GM10248 (cell line): ENCODE data around the gene IL22RA1.

Experiments
- CTCF ChIA-PET: fragments of 300-600 bp; sonication (Branson Sonifier 250); formaldehyde crosslinking; extraction: SDS; loops from one replicate; lab custom pipeline; 2021; ENCODE audit warnings: antibody characterized with exemption; lab: Yijun Ruan, JAX
- POLR2A ChIA-PET: fragments of 350-650 bp; sonication (Branson Sonifier 250); formaldehyde crosslinking; extraction: SDS; loops from one replicate; lab custom pipeline; 2020; ENCODE audit warnings: antibody characterized with exemption; lab: Yijun Ruan, JAX
- DNase-seq: peaks from one replicate; pipeline ENCODE4 v3.0.0; 2012; ENCODE audit errors: extremely low spot score
- CTCF ChIP-seq: IDR thresholded peaks from 2 replicates; pipeline ENCODE4 v1.5.1; 2012; ENCODE audit warnings: mild to moderate bottlenecking, low read depth; ENCODE audit errors: extremely low read depth, missing control alignments, control extremely low read depth

Gene IL22RA1

GRCh38 chr1:24107462-24108138, 35.3 kb downstream of the IL22RA1 start:
- CTCF ChIA-PET = no interaction called here
- TF ChIP-seq CTCF = no peak
- no peak for DNase-seq
- POLR2A ChIA-PET = no interaction called here

GRCh38 chr1:24105368-24106160, 37.4 kb downstream of the IL22RA1 start:
- no peak for DNase-seq
- ChIA-PET CTCF (interaction anchor here (2.5 kb wide), 1 partner anchor 45 kb away, joined by 8 read pairs; no protein-coding TSS in a partner anchor), POLR2A (interaction anchor here (0.6 kb wide), 1 partner anchor 50 kb away, joined by 3 read pairs; no protein-coding TSS in a partner anchor)
- no peak for TF ChIP-seq CTCF

GRCh38 chr1:24104854-24105253, 38.1 kb downstream of the IL22RA1 start:
- POLR2A ChIA-PET = interaction anchor here (0.6 kb wide), 1 partner anchor 50 kb away, joined by 3 read pairs; no protein-coding TSS in a partner anchor
- CTCF ChIA-PET = interaction anchor here (2.5 kb wide), 1 partner anchor 45 kb away, joined by 8 read pairs; no protein-coding TSS in a partner anchor
- no peak for DNase-seq
- TF ChIP-seq CTCF = no peak

GRCh38 chr1:24103879-24104278, 39.1 kb downstream of the IL22RA1 start:
- TF ChIP-seq CTCF = no peak

GRCh38 chr1:24103408-24103807, 39.5 kb downstream of the IL22RA1 start:
- TF ChIP-seq CTCF = no peak
- POLR2A ChIA-PET = no interaction called here
- CTCF ChIA-PET = interaction anchor here (0.9 to 2.5 kb wide), 5 partner anchors 9 to 287 kb away, joined by 3 to 8 read pairs (median 4); no protein-coding TSS in a partner anchor
- no peak for DNase-seq

More at GRCh38 chr1:24103879-24104278, 39.1 kb downstream of the IL22RA1 start:
- POLR2A ChIA-PET = no interaction called here
- CTCF ChIA-PET = interaction anchor here (2.5 kb wide), 1 partner anchor 46 kb away, joined by 8 read pairs; no protein-coding TSS in a partner anchor
- no peak for DNase-seq

- ChIA-PET POLR2A (no interaction called here), CTCF (interaction anchor here (0.9 to 2.5 kb wide), 5 partner anchors 10 to 288 kb away, joined by 3 to 8 read pairs (median 4); no protein-coding TSS in a partner anchor)
- TF ChIP-seq CTCF = no peak
- no peak for DNase-seq
Measured at GRCh38 chr1:24102961-24103360, 40.0 kb downstream of the IL22RA1 start.
